ENCODE results near the gene CAPSL. TPM values are rescaled to one million over a fixed set of nuclear protein-coding genes. Genes with fewer than 3 reads are reported as not detected.

CAPSL gene
- total and polyA plus RNA-seq, 2 donors (not counting 3 experiments of a cell fraction or from before 2014, with no cell fraction given): not detected

DNA sequence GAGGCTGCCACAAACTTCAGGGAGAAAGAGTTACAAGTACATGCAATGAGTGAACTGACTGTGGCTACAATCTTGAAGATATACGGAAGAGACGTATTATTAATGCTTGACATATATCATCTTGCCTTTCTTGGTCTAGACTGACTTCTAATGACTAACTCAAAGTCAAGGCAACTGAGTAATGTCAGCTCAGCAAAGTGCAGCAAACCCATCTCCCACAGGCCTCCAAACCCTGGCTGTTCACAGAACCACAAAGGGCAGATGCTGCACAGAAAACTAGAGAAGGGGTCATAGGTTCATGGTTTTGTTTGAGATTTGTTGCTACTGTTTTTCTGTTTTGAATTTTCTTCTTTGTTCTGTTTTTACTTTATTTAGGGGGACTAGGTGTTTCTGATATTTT is 60.8 kb downstream of the CAPSL start:
- Histone ChIP-seq H3K27me3 (ENCODE audit: control insufficient read depth in 2 of 2, insufficient read depth in 2 of 2, low read length in 2 of 2) (no peaks in the 10 kb centered on the region), H3K4me1 (ENCODE audit: control insufficient read depth, extremely low read depth, insufficient read depth, low read length) (no peaks in the 10 kb centered on the region), H4K20me1 (replicated peaks; ENCODE audit: control insufficient read depth, extremely low read depth, insufficient read depth, low read length) (no peaks in the 10 kb centered on the region), H3K9ac (replicated peaks; ENCODE audit: extremely low read depth, insufficient read depth, low read length) (no peak overlapping the region), H3K79me2 (ENCODE audit: control insufficient read depth, insufficient read depth, low read length) (no peaks in the 10 kb centered on the region), H3K4me2 (ENCODE audit: insufficient read depth, low read length) (no peak overlapping the region), H3K36me3 (ENCODE audit: control insufficient read depth in 2 of 2, extremely low read depth in 1 of 2, insufficient read depth in 2 of 2, low read length in 2 of 2) (no peaks in the 10 kb centered on the region), H3K27ac (ENCODE audit: insufficient read depth, low read depth, low read length) (no peak overlapping the region), H3K9me3 (replicated peaks; ENCODE audit: control insufficient read depth, insufficient read depth, low read length) (no peaks in the 10 kb centered on the region), H3K9me1 (replicated peaks; ENCODE audit: control insufficient read depth, extremely low read depth, insufficient read depth, low read length) (no peaks in the 10 kb centered on the region), H2AFZ (ENCODE audit: low read depth, low read length) (no peak overlapping the region), H3K4me3 (replicated peaks in 1 of 3; ENCODE audit: insufficient read depth in 1 of 3, low read depth in 1 of 3, low read length in 3 of 3) (no peak overlapping the region)
- DNase-seq (ENCODE audit: low read depth, low spot score) (no peak), FAIRE-seq (no peak)
- TF ChIP-seq JUN (IDR thresholded peaks at IDR 0.05; ENCODE audit: borderline replicate concordance, insufficient read depth, insufficient read length, low read depth) (no peak), GATA2 (IDR thresholded peaks at IDR 0.05; ENCODE audit: insufficient read depth, insufficient read length, low read depth, low read length) (no peak), MYC (IDR thresholded peaks at IDR 0.05; ENCODE audit: low read depth, low read length) (no peak), FOS (IDR thresholded peaks at IDR 0.05; ENCODE audit: borderline replicate concordance, insufficient read depth, low read length) (no peak), EZH2 (IDR thresholded peaks at IDR 0.05; ENCODE audit: borderline replicate concordance, low read depth, low read length, severe bottlenecking) (no peak), POLR2AphosphoS5 (IDR thresholded peaks at IDR 0.05; ENCODE audit: insufficient read depth, low read depth, low read length) (no peak), POLR2A (IDR thresholded peaks at IDR 0.05; ENCODE audit: low read depth, low read length) (no peak)
- TF ChIP-seq, protein P1, sequence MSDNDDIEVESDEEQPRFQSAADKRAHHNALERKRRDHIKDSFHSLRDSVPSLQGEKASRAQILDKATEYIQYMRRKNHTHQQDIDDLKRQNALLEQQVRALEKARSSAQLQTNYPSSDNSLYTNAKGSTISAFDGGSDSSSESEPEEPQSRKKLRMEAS (IDR thresholded peaks at IDR 0.05; ENCODE audit: insufficient read depth, insufficient read length): no peak
- TF ChIP-seq, protein P2, sequence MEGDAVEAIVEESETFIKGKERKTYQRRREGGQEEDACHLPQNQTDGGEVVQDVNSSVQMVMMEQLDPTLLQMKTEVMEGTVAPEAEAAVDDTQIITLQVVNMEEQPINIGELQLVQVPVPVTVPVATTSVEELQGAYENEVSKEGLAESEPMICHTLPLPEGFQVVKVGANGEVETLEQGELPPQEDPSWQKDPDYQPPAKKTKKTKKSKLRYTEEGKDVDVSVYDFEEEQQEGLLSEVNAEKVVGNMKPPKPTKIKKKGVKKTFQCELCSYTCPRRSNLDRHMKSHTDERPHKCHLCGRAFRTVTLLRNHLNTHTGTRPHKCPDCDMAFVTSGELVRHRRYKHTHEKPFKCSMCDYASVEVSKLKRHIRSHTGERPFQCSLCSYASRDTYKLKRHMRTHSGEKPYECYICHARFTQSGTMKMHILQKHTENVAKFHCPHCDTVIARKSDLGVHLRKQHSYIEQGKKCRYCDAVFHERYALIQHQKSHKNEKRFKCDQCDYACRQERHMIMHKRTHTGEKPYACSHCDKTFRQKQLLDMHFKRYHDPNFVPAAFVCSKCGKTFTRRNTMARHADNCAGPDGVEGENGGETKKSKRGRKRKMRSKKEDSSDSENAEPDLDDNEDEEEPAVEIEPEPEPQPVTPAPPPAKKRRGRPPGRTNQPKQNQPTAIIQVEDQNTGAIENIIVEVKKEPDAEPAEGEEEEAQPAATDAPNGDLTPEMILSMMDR (IDR thresholded peaks at IDR 0.05; ENCODE audit: extremely low read depth in 1 of 2, insufficient read depth in 1 of 2, low read depth in 1 of 2, low read length in 2 of 2): no peak
- BruUV-seq (replicated peaks): no TSS peak
- ChIA-PET POLR2A (no interaction called here), CTCF (no interaction called here)
- intact Hi-C loops (cut with micrococcal nuclease): no loop called here
- dilution Hi-C loops (cut with MboI; ENCODE audit: extremely low pct_ligation_motif_present, low sequenced_read_pairs): no loop called here

All from endothelial cell of umbilical vein (primary cell).